Hepatic stellate cell (primary cell): Measurements from ENCODE around the gene AHCYL2.
A peak's percentile ranks its signal among the peaks of the same experiment; 100 is the strongest.
"Not testable (repeated sequence)": the region's sequence is repeated elsewhere in the genome, so short reads cannot be mapped to it uniquely, and the experiment has no call there.

Source experiments
- DNase-seq: peaks from one replicate; pipeline ENCODE4 v3.0.0; 2011; ENCODE audit warnings: low spot score

Gene AHCYL2

GRCh38 chr7:129426482-129426881, 201.7 kb downstream of the AHCYL2 start:
- DNase-seq = no peak

- no peak for DNase-seq
Observed at GRCh38 chr7:129427526-129428045, 202.8 kb downstream of the AHCYL2 start.

GRCh38 chr7:129431911-129432643, 207.2 kb downstream of the AHCYL2 start:
- DNase-seq = no peak

GRCh38 chr7:129433847-129434674, 209.2 kb downstream of the AHCYL2 start, which contains the start of gene STRIP2:
Gene STRIP2, plus strand, starts transcription at chr7:129434432. Its CDS starts 41 bp downstream, at chr7:129434473.
- DNase-seq = peak; percentile 92

- peak; percentile 32 for DNase-seq
Observed at GRCh38 chr7:129434675-129435318, 210.0 kb downstream of the AHCYL2 start.

GRCh38 chr7:129435414-129435829, 210.6 kb downstream of the AHCYL2 start:
- DNase-seq = no peak

GRCh38 chr7:129436335-129436923, 211.6 kb downstream of the AHCYL2 start:
- DNase-seq = no peak

- no peak for DNase-seq
Observed at GRCh38 chr7:129437190-129437589, 212.4 kb downstream of the AHCYL2 start.

- DNase-seq = no peak
Observed at GRCh38 chr7:129438281-129438838, 213.5 kb downstream of the AHCYL2 start.

- peak; percentile 19 for DNase-seq
Observed at GRCh38 chr7:129438839-129439651, 214.2 kb downstream of the AHCYL2 start.

- no peak for DNase-seq
Observed at GRCh38 chr7:129439963-129440625, 215.3 kb downstream of the AHCYL2 start.

GRCh38 chr7:129443612-129444011, 218.8 kb downstream of the AHCYL2 start:
- no peak for DNase-seq

- DNase-seq = not testable (repeated sequence)
Observed at GRCh38 chr7:129444776-129445175, 219.9 kb downstream of the AHCYL2 start.

- not testable (repeated sequence) for DNase-seq
Observed at GRCh38 chr7:129446925-129447324, 222.1 kb downstream of the AHCYL2 start.

- DNase-seq = not testable (repeated sequence)
Observed at GRCh38 chr7:129447445-129447844, 222.6 kb downstream of the AHCYL2 start.

GRCh38 chr7:129448608-129449007, 223.8 kb downstream of the AHCYL2 start:
- DNase-seq = not testable (repeated sequence)

GRCh38 chr7:129450295-129450694, 225.5 kb downstream of the AHCYL2 start:
- DNase-seq = no peak

- no peak for DNase-seq
Observed at GRCh38 chr7:129452589-129453231, 227.9 kb downstream of the AHCYL2 start.

GRCh38 chr7:129453510-129454248, 228.8 kb downstream of the AHCYL2 start:
- DNase-seq = no peak
